ENCODE results near the gene BTBD8. TPM values are rescaled to one million over a fixed set of nuclear protein-coding genes. Genes with fewer than 3 reads are reported as not detected.

BTBD8 gene
- total and polyA plus RNA-seq, 9 of the 15 experiments (the other 6 are each of a cell fraction or from before 2014, with no cell fraction given): 0.46 to 2.3 (median 1.2) TPM

DNA sequence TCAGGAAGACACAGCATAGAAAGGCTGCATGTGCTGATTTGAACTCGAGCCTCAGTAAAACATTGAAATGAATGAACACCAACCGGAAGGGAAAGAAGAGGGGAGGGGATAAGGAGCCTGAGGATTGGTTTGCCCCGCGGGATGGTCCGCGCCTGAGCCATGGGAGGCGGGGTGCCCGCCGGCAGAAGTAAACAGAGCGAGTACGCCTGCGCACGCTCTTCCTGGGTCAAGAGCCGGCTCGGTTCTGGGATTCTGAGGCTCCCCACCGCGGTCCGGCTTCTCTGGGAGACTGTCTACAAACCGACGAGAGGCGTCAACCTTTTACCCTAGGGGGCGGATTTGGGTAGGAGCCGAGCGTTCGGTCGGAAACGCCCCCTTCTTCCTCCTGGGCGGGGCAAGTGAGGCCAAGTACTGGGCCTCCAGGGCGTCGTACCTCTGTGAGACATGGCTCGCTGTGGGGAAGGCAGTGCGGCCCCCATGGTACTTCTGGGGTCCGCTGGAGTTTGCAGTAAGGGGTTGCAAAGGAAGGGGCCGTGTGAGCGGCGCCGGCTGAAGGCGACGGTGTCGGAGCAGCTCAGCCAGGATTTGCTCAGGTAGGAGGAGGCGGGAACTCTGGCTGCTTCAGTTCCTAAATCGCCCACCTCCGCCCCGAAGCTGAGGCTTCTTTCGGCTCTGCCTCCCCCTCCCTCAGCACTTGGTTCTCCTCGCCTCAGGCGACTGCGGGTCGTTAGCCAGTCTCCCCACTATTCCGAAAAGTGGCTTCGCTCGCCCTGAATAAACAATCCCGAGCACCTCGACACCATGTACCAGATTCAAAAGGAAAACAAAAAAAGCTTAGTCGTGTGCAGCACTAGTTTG, at the start of gene BTBD8 (continued):
- TF ChIP-seq, protein P1, sequence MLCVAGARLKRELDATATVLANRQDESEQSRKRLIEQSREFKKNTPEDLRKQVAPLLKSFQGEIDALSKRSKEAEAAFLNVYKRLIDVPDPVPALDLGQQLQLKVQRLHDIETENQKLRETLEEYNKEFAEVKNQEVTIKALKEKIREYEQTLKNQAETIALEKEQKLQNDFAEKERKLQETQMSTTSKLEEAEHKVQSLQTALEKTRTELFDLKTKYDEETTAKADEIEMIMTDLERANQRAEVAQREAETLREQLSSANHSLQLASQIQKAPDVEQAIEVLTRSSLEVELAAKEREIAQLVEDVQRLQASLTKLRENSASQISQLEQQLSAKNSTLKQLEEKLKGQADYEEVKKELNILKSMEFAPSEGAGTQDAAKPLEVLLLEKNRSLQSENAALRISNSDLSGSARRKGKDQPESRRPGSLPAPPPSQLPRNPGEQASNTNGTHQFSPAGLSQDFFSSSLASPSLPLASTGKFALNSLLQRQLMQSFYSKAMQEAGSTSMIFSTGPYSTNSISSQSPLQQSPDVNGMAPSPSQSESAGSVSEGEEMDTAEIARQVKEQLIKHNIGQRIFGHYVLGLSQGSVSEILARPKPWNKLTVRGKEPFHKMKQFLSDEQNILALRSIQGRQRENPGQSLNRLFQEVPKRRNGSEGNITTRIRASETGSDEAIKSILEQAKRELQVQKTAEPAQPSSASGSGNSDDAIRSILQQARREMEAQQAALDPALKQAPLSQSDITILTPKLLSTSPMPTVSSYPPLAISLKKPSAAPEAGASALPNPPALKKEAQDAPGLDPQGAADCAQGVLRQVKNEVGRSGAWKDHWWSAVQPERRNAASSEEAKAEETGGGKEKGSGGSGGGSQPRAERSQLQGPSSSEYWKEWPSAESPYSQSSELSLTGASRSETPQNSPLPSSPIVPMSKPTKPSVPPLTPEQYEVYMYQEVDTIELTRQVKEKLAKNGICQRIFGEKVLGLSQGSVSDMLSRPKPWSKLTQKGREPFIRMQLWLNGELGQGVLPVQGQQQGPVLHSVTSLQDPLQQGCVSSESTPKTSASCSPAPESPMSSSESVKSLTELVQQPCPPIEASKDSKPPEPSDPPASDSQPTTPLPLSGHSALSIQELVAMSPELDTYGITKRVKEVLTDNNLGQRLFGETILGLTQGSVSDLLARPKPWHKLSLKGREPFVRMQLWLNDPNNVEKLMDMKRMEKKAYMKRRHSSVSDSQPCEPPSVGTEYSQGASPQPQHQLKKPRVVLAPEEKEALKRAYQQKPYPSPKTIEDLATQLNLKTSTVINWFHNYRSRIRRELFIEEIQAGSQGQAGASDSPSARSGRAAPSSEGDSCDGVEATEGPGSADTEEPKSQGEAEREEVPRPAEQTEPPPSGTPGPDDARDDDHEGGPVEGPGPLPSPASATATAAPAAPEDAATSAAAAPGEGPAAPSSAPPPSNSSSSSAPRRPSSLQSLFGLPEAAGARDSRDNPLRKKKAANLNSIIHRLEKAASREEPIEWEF (CRISPR knock-in tag; IDR thresholded peaks at IDR 0.05): no peak
- TF ChIP-seq ZNF232 (CRISPR knock-in tag; IDR thresholded peaks at IDR 0.05) (no peak), NONO (IDR thresholded peaks at IDR 0.05; ENCODE audit: low read depth in 2 of 2, low read length in 1 of 2) (0 out of 4 replicates have a peak, but pooled peaks of 1 of the 2 experiments have one; percentile 50), CREB1 (IDR thresholded peaks at IDR 0.05) (no peak), CREB1 (CRISPR knock-in tag; IDR thresholded peaks at IDR 0.05) (peak; percentile 28; the same call in 1 of the 2 replicates), ZNF280B (CRISPR knock-in tag; IDR thresholded peaks at IDR 0.05) (no peak), GABPA (tag; conservative IDR thresholded peaks at IDR 0.05; ENCODE audit: low read depth) (peak; percentile 71), CREM (IDR thresholded peaks at IDR 0.05; ENCODE audit: low read depth) (0 out of 2 replicates have a peak, but pooled peaks have one; percentile 9), MCM2 (IDR thresholded peaks at IDR 0.05; ENCODE audit: low read depth) (no peak), HNRNPUL1 (IDR thresholded peaks at IDR 0.05; ENCODE audit: low read length) (no peak), TCF3 (CRISPR knock-in tag; IDR thresholded peaks at IDR 0.05) (no peak; the same call in 1 of the 2 replicates), EP400 (IDR thresholded peaks at IDR 0.05) (peak; percentile 51), TAF7 (tag; IDR thresholded peaks at IDR 0.05) (0 out of 2 replicates have a peak, but pooled peaks have one; percentile 10), HSF4 (CRISPR knock-in tag; IDR thresholded peaks at IDR 0.05; ENCODE audit: borderline replicate concordance) (no peak), SNAPC5 (CRISPR knock-in tag; IDR thresholded peaks at IDR 0.05) (no peak), XRCC4 (IDR thresholded peaks at IDR 0.05; ENCODE audit: extremely low read depth, insufficient read depth, insufficient read length) (no peak)
- TF ChIP-seq, protein P2, sequence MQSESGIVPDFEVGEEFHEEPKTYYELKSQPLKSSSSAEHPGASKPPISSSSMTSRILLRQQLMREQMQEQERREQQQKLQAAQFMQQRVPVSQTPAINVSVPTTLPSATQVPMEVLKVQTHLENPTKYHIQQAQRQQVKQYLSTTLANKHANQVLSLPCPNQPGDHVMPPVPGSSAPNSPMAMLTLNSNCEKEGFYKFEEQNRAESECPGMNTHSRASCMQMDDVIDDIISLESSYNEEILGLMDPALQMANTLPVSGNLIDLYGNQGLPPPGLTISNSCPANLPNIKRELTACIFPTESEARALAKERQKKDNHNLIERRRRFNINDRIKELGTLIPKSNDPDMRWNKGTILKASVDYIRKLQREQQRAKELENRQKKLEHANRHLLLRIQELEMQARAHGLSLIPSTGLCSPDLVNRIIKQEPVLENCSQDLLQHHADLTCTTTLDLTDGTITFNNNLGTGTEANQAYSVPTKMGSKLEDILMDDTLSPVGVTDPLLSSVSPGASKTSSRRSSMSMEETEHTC (IDR thresholded peaks at IDR 0.05): no peak

All from K562 (cell line).